GM23338 (cell line): Measurements from ENCODE around the gene TMEM212. TPM values are rescaled to one million over a fixed set of nuclear protein-coding genes. Genes with fewer than 3 reads are reported as not detected.

ENCODE experiments used
- ATAC-seq: fragments of 200-7000 bp; cut with Tn5 transposase; 3 replicates; pipeline ENCODE4 v1.9.1; 2020
- DNase-seq: peaks from one replicate; pipeline ENCODE4 v3.0.0-alpha.2; 2015; ENCODE audit warnings: low spot score
- H2AFZ ChIP-seq: fragments of 200-600 bp; sonication (generic); 2 replicates; pipeline ENCODE4 v1.8.0; 2016; ENCODE audit warnings: antibody characterized with exemption, mild to moderate bottlenecking, moderate library complexity
- H3F3A ChIP-seq: fragments of 200-600 bp; sonication (generic); replicated peaks from 2 replicates; pipeline ENCODE4 v1.8.0; 2017; ENCODE audit warnings: antibody characterized with exemption, mixed run types, low read depth
- H3K27ac ChIP-seq: fragments of 200-600 bp; sonication (generic); 2 replicates; pipeline ENCODE4 v1.6.1; 2016; ENCODE audit warnings: low read depth
- H3K27me3 ChIP-seq: fragments of 200-600 bp; sonication (generic); 2 replicates; pipeline ENCODE4 v1.8.0; 2016; ENCODE audit warnings: mild to moderate bottlenecking, mixed run types, moderate library complexity; ENCODE audit not compliant: insufficient read depth
- H3K36me3 ChIP-seq: fragments of 200-600 bp; sonication (generic); 2 replicates; pipeline ENCODE4 v1.8.0; 2016; ENCODE audit warnings: mild to moderate bottlenecking; ENCODE audit not compliant: insufficient read depth
- H3K4me1 ChIP-seq: fragments of 200-600 bp; sonication (generic); 2 replicates; pipeline ENCODE4 v1.8.0; 2016; ENCODE audit warnings: mild to moderate bottlenecking, moderate library complexity; ENCODE audit not compliant: insufficient read depth
- H3K4me2 ChIP-seq: fragments of 200-600 bp; sonication (generic); 2 replicates; pipeline ENCODE4 v1.7.1; 2017; ENCODE audit warnings: mixed run types
- H3K4me3 ChIP-seq: fragments of 200-600 bp; sonication (generic); 2 replicates; pipeline ENCODE4 v1.6.1; 2016; ENCODE audit warnings: mixed run types
- H3K79me2 ChIP-seq: fragments of 200-600 bp; sonication (generic); replicated peaks from 2 replicates; pipeline ENCODE4 v1.8.0; 2017; ENCODE audit warnings: mild to moderate bottlenecking; ENCODE audit not compliant: insufficient read depth
- H3K9me2 ChIP-seq: fragments of 200-600 bp; sonication (generic); 2 replicates; pipeline ENCODE4 v1.8.0; 2017; ENCODE audit not compliant: insufficient read depth
- H4K20me1 ChIP-seq: fragments of 200-600 bp; sonication (generic); replicated peaks from 2 replicates; pipeline ENCODE4 v1.8.0; 2017; ENCODE audit warnings: mild to moderate bottlenecking; ENCODE audit not compliant: insufficient read depth
- H3K27ac Mint-ChIP-seq: 2 replicates; pipeline ENCODE4 v1.8.0; 2020; ENCODE audit warnings: inconsistent platforms, mild to moderate bottlenecking, moderate library complexity, mixed read lengths
- H3K27me3 Mint-ChIP-seq: 3 replicates; pipeline ENCODE4 v1.8.0; 2022; ENCODE audit warnings: low read depth, mild to moderate bottlenecking, moderate library complexity, mixed read lengths, inconsistent platforms; ENCODE audit not compliant: insufficient read depth, poor library complexity
- H3K36me3 Mint-ChIP-seq: 3 replicates; pipeline ENCODE4 v1.8.0; 2021; ENCODE audit warnings: low read depth, mild to moderate bottlenecking, inconsistent platforms, moderate library complexity, mixed read lengths
- H3K4me1 Mint-ChIP-seq: 3 replicates; pipeline ENCODE4 v1.8.0; 2020; ENCODE audit warnings: mild to moderate bottlenecking, inconsistent platforms, mixed read lengths
- H3K4me3 Mint-ChIP-seq: 3 replicates; pipeline ENCODE4 v1.8.0; 2021; ENCODE audit warnings: moderate library complexity, mild to moderate bottlenecking, inconsistent platforms, mixed read lengths
- H3K9me3 Mint-ChIP-seq: 3 replicates; pipeline ENCODE4 v1.8.0; 2020; ENCODE audit warnings: moderate library complexity, mild to moderate bottlenecking, inconsistent platforms, mixed read lengths
- CTCF ChIP-seq, 2 experiments: fragments of 200-600 bp in 1 of 2; sonication (generic) in 1 of 2; conservative IDR thresholded peaks; 2 replicates each; pipeline versions ENCODE4 v1.5.1 to v1.6.1; 2016 to 2017; ENCODE audit warnings: antibody characterized with exemption in 2 of 2, low read depth in 2 of 2, mild to moderate bottlenecking in 2 of 2, moderate library complexity in 1 of 2
- EZH2 ChIP-seq: fragments of 200-600 bp; sonication (generic); IDR thresholded peaks from one replicate; pipeline ENCODE4 v1.8.0; 2017; ENCODE audit warnings: antibody characterized with exemption, mild to moderate bottlenecking, low read depth; ENCODE audit not compliant: unreplicated experiment
- NANOG ChIP-seq: IDR thresholded peaks from 2 replicates; pipeline ENCODE4 v1.6.1; 2016; ENCODE audit warnings: antibody characterized with exemption, borderline replicate concordance
- POLR2AphosphoS5 ChIP-seq: IDR thresholded peaks from 2 replicates; pipeline ENCODE4 v1.6.1; 2016; ENCODE audit warnings: antibody characterized with exemption, low read depth
- REST ChIP-seq: IDR thresholded peaks from one replicate; pipeline ENCODE4 v1.6.1; 2018; ENCODE audit warnings: antibody characterized with exemption; ENCODE audit not compliant: unreplicated experiment
- STAT1 ChIP-seq: IDR thresholded peaks from one replicate; pipeline ENCODE4 v1.6.1; 2016; ENCODE audit warnings: antibody characterized with exemption; ENCODE audit not compliant: unreplicated experiment
- ZNF114 ChIP-seq: fragments of 250-450 bp; sonication (Bioruptor Pico); IDR thresholded peaks from 2 replicates; pipeline ENCODE4 v1.5.0; 2020; ENCODE audit warnings: mild to moderate bottlenecking, moderate library complexity
- polyA plus RNA-seq: library from polyadenylated mRNA; unstranded; fragments of >200 nt; fragmentation: Nextera tagmentation; extraction: Ambion mirVana; gene quantifications from 2 replicates; pipeline ENCODE4 v1.2.1, GENCODE V29; 2016
- total RNA-seq: library from RNA; depleted of rRNA; stranded (reverse); fragments of >200 nt; shearing (Covaris generic); gene quantifications from 2 replicates; pipeline ENCODE4 v1.2.3, GENCODE V29; 2014

Gene TMEM212
- total and polyA plus RNA-seq, 2 experiments from 2014 or later: not detected

DNA sequence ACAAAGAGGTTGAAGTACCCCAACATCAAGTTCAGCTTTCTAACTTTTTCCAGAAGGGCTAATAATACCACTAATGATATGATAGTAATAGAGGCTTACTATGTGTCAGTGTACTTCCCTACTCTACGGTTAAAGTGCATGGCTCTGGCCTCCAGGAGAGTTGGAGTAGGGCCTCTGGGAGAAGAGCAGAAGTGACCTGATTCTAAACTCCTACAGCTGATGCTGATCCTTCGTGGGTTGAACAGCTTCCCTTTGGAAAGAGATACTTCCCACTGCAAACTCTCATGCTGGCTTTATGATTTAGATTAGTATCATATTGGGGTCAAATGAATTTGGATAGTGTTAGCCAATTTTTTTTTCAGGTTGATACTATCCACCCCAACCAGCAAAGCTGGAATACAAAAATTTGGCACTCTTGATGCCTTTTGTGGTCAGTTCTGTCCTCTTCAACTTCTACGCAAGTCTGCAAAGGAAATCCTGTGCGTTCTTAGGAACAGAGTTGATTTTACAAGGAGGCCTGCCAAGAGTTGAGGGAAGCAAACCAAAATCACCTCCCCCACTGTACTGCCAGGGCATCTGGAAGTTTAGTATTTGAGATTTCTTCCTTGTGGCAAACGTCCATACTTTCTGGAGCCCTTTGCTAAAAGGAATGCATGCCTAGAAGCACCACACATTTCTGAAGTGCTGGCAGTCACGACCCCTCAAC, 17.8 kb downstream of the TMEM212 start:
- Histone ChIP-seq H2AFZ (0 out of 2 replicates have a peak overlapping the region, but pooled peaks have one; percentile 10), H3K79me2 (no peaks in the 10 kb centered on the region), H4K20me1 (no peaks in the 10 kb centered on the region), H3K36me3 (peaks cover 9% of the 10 kb centered on the region; the same call in 1 of the 2 replicates), H3K4me3 (no peak overlapping the region), H3K9me2 (no peaks in the 10 kb centered on the region), H3K27me3 (no peaks in the 10 kb centered on the region), H3K27ac (no peak overlapping the region), H3K4me1 (peaks cover 14% of the 10 kb centered on the region; the same call in 1 of the 2 replicates), H3K4me2 (no peak overlapping the region), H3F3A (no peaks in the 10 kb centered on the region)
- Mint-ChIP-seq H3K27ac (no peak overlapping the region), H3K9me3 (peaks cover 31% of the 10 kb centered on the region; the same call in 2 of the 3 replicates), H3K27me3 (peaks cover 2% of the 10 kb centered on the region), H3K36me3 (peaks cover 18% of the 10 kb centered on the region; the same call in 2 of the 3 replicates), H3K4me1 (peaks cover 11% of the 10 kb centered on the region), H3K4me3 (no peak overlapping the region)
- ATAC-seq (no peak), DNase-seq (no peak)
- no peak for TF ChIP-seq ZNF114
- no peak for TF ChIP-seq EZH2
- no peak for TF ChIP-seq REST

GRCh38 chr3:171862392-171862791, 19.2 kb downstream of the TMEM212 start:
- Mint-ChIP-seq H3K9me3 (peaks cover 19% of the 10 kb centered on the region; the same call in 2 of the 3 replicates), H3K36me3 (peaks cover 10% of the 10 kb centered on the region; the same call in 1 of the 3 replicates), H3K27me3 (peaks cover 4% of the 10 kb centered on the region), H3K27ac (no peak overlapping the region), H3K4me1 (peaks cover 11% of the 10 kb centered on the region), H3K4me3 (no peak overlapping the region)
- H3K36me3 ChIP-seq: no peaks in the 10 kb centered on the region
- no peak for ATAC-seq
- H3K4me3 ChIP-seq: no peak overlapping the region
- H3K79me2 ChIP-seq: no peaks in the 10 kb centered on the region
- H3K27me3 ChIP-seq: no peaks in the 10 kb centered on the region
- H3K9me2 ChIP-seq: no peaks in the 10 kb centered on the region
- H4K20me1 ChIP-seq: no peaks in the 10 kb centered on the region
- no peak overlapping the region for H2AFZ ChIP-seq
- H3F3A ChIP-seq: no peaks in the 10 kb centered on the region
- no peak for DNase-seq
- H3K27ac ChIP-seq: no peak overlapping the region
- H3K4me1 ChIP-seq: peaks cover 14% of the 10 kb centered on the region; the same call in 1 of the 2 replicates
- H3K4me2 ChIP-seq: no peak overlapping the region
- no peak for TF ChIP-seq NANOG
- no peak for TF ChIP-seq STAT1
- TF ChIP-seq REST: no peak
- TF ChIP-seq POLR2AphosphoS5: no peak
- TF ChIP-seq ZNF114: no peak
- TF ChIP-seq CTCF (conservative IDR thresholded peaks at IDR 0.05; ENCODE audit: low read depth in 2 of 2): no peak
- TF ChIP-seq EZH2: no peak
